ENCODE measurements around the gene SAMD14.
A peak's percentile ranks its signal among the peaks of the same experiment; 100 is the strongest.

Gene SAMD14

GRCh38 chr17:50157891-50158290, 27.9 kb upstream of the SAMD14 start:
- DNase-seq (ENCODE audit: low spot score): no peak
- Mint-ChIP-seq H3K4me3 (no peak overlapping the region), H3K27me3 (ENCODE audit: low read depth) (peaks cover 9% of the 10 kb centered on the region), H3K36me3 (ENCODE audit: low read depth) (peaks cover 1% of the 10 kb centered on the region), H3K4me1 (ENCODE audit: low read depth) (peaks cover 50% of the 10 kb centered on the region), H3K9me3 (peaks cover 5% of the 10 kb centered on the region), H3K27ac (no peak overlapping the region)

GRCh38 chr17:50155115-50155819, 25.3 kb upstream of the SAMD14 start:
- no peak for DNase-seq (ENCODE audit: low spot score)
- H3K4me1 Mint-ChIP-seq (ENCODE audit: low read depth): peaks cover 44% of the 10 kb centered on the region
- peak overlapping the region; percentile 52 for H3K27ac Mint-ChIP-seq
- H3K27me3 Mint-ChIP-seq (ENCODE audit: low read depth): peaks cover 9% of the 10 kb centered on the region
- H3K9me3 Mint-ChIP-seq: no peaks in the 10 kb centered on the region
- H3K36me3 Mint-ChIP-seq (ENCODE audit: low read depth): peaks cover 3% of the 10 kb centered on the region
- H3K4me3 Mint-ChIP-seq: peak overlapping the region; percentile 40

GRCh38 chr17:50154604-50155003, 24.6 kb upstream of the SAMD14 start:
- Mint-ChIP-seq H3K27me3 (ENCODE audit: low read depth) (peaks cover 3% of the 10 kb centered on the region), H3K4me1 (ENCODE audit: low read depth) (peaks cover 40% of the 10 kb centered on the region), H3K9me3 (no peaks in the 10 kb centered on the region), H3K27ac (peak overlapping the region; percentile 52), H3K4me3 (peak overlapping the region; percentile 40), H3K36me3 (ENCODE audit: low read depth) (peaks cover 3% of the 10 kb centered on the region)
- DNase-seq (ENCODE audit: low spot score): no peak

GRCh38 chr17:50153650-50154575, 24.0 kb upstream of the SAMD14 start:
- Mint-ChIP-seq H3K9me3 (no peaks in the 10 kb centered on the region), H3K4me1 (ENCODE audit: low read depth) (peaks cover 37% of the 10 kb centered on the region), H3K4me3 (no peak overlapping the region), H3K36me3 (ENCODE audit: low read depth) (peaks cover 5% of the 10 kb centered on the region), H3K27me3 (ENCODE audit: low read depth) (no peaks in the 10 kb centered on the region), H3K27ac (no peak overlapping the region)
- DNase-seq (ENCODE audit: low spot score): no peak

- no peak overlapping the region for H3K27ac Mint-ChIP-seq
Observed at GRCh38 chr17:50152736-50153135, 22.8 kb upstream of the SAMD14 start.

GRCh38 chr17:50151937-50152547, 22.1 kb upstream of the SAMD14 start:
- DNase-seq (ENCODE audit: low spot score): peak; percentile 66
- peaks cover 32% of the 10 kb centered on the region for H3K4me1 Mint-ChIP-seq (ENCODE audit: low read depth)
- no peaks in the 10 kb centered on the region for H3K27me3 Mint-ChIP-seq (ENCODE audit: low read depth)
- H3K9me3 Mint-ChIP-seq: no peaks in the 10 kb centered on the region
- H3K4me3 Mint-ChIP-seq: peak overlapping the region; percentile 91
- peak overlapping the region; percentile 94 for H3K27ac Mint-ChIP-seq
- peaks cover 21% of the 10 kb centered on the region for H3K36me3 Mint-ChIP-seq (ENCODE audit: low read depth)

More at GRCh38 chr17:50152736-50153135, 22.8 kb upstream of the SAMD14 start:
- Mint-ChIP-seq H3K36me3 (ENCODE audit: low read depth) (peaks cover 14% of the 10 kb centered on the region), H3K4me1 (ENCODE audit: low read depth) (peaks cover 28% of the 10 kb centered on the region), H3K4me3 (peak overlapping the region; percentile 91), H3K27me3 (ENCODE audit: low read depth) (no peaks in the 10 kb centered on the region), H3K9me3 (no peaks in the 10 kb centered on the region)
- DNase-seq (ENCODE audit: low spot score): no peak

GRCh38 chr17:50151041-50151936, 21.3 kb upstream of the SAMD14 start:
- H3K27me3 Mint-ChIP-seq (ENCODE audit: low read depth): no peaks in the 10 kb centered on the region
- no peaks in the 10 kb centered on the region for H3K9me3 Mint-ChIP-seq
- peak overlapping the region; percentile 91 for H3K4me3 Mint-ChIP-seq
- DNase-seq (ENCODE audit: low spot score): peak; percentile 89
- H3K36me3 Mint-ChIP-seq (ENCODE audit: low read depth): peaks cover 27% of the 10 kb centered on the region
- peak overlapping the region; percentile 94 for H3K27ac Mint-ChIP-seq
- H3K4me1 Mint-ChIP-seq (ENCODE audit: low read depth): peaks cover 38% of the 10 kb centered on the region

GRCh38 chr17:50150354-50151040, 20.5 kb upstream of the SAMD14 start, which contains the start of gene PPP1R9B:
Gene PPP1R9B (minus strand): TSS chr17:50150677. CDS start chr17:50150513, 164 bp downstream.
- H3K4me1 Mint-ChIP-seq (ENCODE audit: low read depth): peaks cover 41% of the 10 kb centered on the region
- no peak for DNase-seq (ENCODE audit: low spot score)
- peak within 1 kb of the TSS; percentile 94 for H3K27ac Mint-ChIP-seq

GRCh38 chr17:50149417-50150353, 19.7 kb upstream of the SAMD14 start:
- DNase-seq (ENCODE audit: low spot score): peak; percentile 51
- peak overlapping the region; percentile 73 for H3K27ac Mint-ChIP-seq
- peak overlapping the region; percentile 91 for H3K4me3 Mint-ChIP-seq
- H3K4me1 Mint-ChIP-seq (ENCODE audit: low read depth): peaks cover 40% of the 10 kb centered on the region
- no peaks in the 10 kb centered on the region for H3K27me3 Mint-ChIP-seq (ENCODE audit: low read depth)
- peaks cover 36% of the 10 kb centered on the region for H3K36me3 Mint-ChIP-seq (ENCODE audit: low read depth)
- H3K9me3 Mint-ChIP-seq: no peaks in the 10 kb centered on the region

More at GRCh38 chr17:50150354-50151040, 20.5 kb upstream of the SAMD14 start, which contains the start of gene PPP1R9B:
- peaks cover 32% of the 10 kb centered on the region for H3K36me3 Mint-ChIP-seq (ENCODE audit: low read depth)
- H3K9me3 Mint-ChIP-seq: no peaks in the 10 kb centered on the region
- peak within 1 kb of the TSS; percentile 91 for H3K4me3 Mint-ChIP-seq
- no peaks in the 10 kb centered on the region for H3K27me3 Mint-ChIP-seq (ENCODE audit: low read depth)

- peak overlapping the region; percentile 91 for H3K4me3 Mint-ChIP-seq
- H3K36me3 Mint-ChIP-seq (ENCODE audit: low read depth): peaks cover 42% of the 10 kb centered on the region
- H3K4me1 Mint-ChIP-seq (ENCODE audit: low read depth): peaks cover 40% of the 10 kb centered on the region
- no peaks in the 10 kb centered on the region for H3K27me3 Mint-ChIP-seq (ENCODE audit: low read depth)
- no peaks in the 10 kb centered on the region for H3K9me3 Mint-ChIP-seq
- no peak for DNase-seq (ENCODE audit: low spot score)
- H3K27ac Mint-ChIP-seq: peak overlapping the region; percentile 73
Observed at GRCh38 chr17:50149091-50149416, 19.1 kb upstream of the SAMD14 start.

GRCh38 chr17:50148226-50149090, 18.5 kb upstream of the SAMD14 start:
- DNase-seq (ENCODE audit: low spot score): peak; percentile 68
- H3K36me3 Mint-ChIP-seq (ENCODE audit: low read depth): peaks cover 48% of the 10 kb centered on the region
- peaks cover 44% of the 10 kb centered on the region for H3K4me1 Mint-ChIP-seq (ENCODE audit: low read depth)
- H3K4me3 Mint-ChIP-seq: peak overlapping the region; percentile 98
- peak overlapping the region; percentile 83 for H3K27ac Mint-ChIP-seq
- H3K27me3 Mint-ChIP-seq (ENCODE audit: low read depth): no peaks in the 10 kb centered on the region
- H3K9me3 Mint-ChIP-seq: no peaks in the 10 kb centered on the region
